ENCODE results near the gene CD1D. TPM values are rescaled to one million over a fixed set of nuclear protein-coding genes. Genes with fewer than 3 reads are reported as not detected.

Gene CD1D
- total RNA-seq = 0.49 TPM

DNA sequence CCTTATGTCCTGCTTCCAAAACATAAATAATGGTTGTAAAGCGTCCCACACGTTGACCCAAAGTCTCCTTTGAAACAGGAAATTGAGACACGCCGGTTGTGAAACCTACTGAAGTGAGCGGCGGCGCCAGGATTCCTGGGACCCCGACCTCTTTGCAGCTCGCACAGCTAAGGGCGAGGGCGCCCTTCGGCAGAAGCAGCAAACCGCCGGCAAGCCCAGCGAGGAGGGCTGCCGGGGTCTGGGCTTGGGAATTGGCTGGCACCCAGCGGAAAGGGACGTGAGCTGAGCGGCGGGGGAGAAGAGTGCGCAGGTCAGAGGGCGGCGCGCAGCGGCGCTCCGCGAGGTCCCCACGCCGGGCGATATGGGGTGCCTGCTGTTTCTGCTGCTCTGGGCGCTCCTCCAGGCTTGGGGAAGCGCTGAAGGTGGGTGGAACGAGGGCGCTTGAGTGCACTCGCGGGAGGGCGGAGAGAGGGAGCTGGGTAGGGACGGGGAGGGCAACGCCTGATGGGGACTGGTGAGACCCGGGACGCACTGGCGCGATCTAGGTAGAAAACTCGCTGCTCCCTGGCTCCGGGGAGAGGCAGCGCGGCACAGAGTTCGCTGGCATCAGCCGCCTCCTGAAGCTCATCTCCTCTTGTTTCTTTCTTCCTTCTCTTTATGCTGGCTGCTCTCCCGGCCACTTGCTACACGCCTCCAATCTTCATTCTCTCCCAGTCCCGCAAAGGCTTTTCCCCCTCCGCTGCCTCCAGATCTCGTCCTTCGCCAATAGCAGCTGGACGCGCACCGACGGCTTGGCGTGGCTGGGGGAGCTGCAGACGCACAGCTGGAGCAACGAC is at the start of gene CD1D:
CD1D (plus strand) TSS at position 155 of the 836 bp plus-strand sequence; CDS start at position 362, 207 bp downstream.
- Histone ChIP-seq H3K27ac (no peak within 1 kb of the TSS), H3K27me3 (no peaks in the 10 kb centered on the region), H3K4me3 (peak within 1 kb of the TSS; percentile 48 to 58), H3K36me3 (no peaks in the 10 kb centered on the region), H3K4me1 (peaks cover 14% of the 10 kb centered on the region), H3K9me3 (no peaks in the 10 kb centered on the region)
- intact Hi-C loops (cut with DNase I) = no loop called here
- TF ChIP-seq CTCF (IDR thresholded peaks at IDR 0.05) = no peak
- TF ChIP-seq POLR2AphosphoS5 (IDR thresholded peaks at IDR 0.05; ENCODE audit: insufficient read depth in 1 of 2, low read depth in 1 of 2) = peak in 1 of 2 donors; percentile 18
- DNase-seq (ENCODE audit: extremely low spot score in 2 of 2) = no peak

GRCh38 chr1:158131217-158131616 is 49.5 kb upstream of the CD1D start:
- H3K36me3 ChIP-seq = no peaks in the 10 kb centered on the region
- TF ChIP-seq POLR2AphosphoS5 (IDR thresholded peaks at IDR 0.05; ENCODE audit: insufficient read depth in 1 of 2, low read depth in 1 of 2) (no peak), CTCF (IDR thresholded peaks at IDR 0.05) (no peak), POLR2A (IDR thresholded peaks at IDR 0.05) (no peak)
- no peaks in the 10 kb centered on the region for H3K9me3 ChIP-seq
- no peak overlapping the region for H3K27ac ChIP-seq
- intact Hi-C loops (cut with DNase I) = no loop called here
- H3K4me3 ChIP-seq = no peak overlapping the region
- H3K4me1 ChIP-seq = no peaks in the 10 kb centered on the region
- DNase-seq (ENCODE audit: extremely low spot score in 2 of 2) = no peak
- H3K27me3 ChIP-seq = no peaks in the 10 kb centered on the region

GRCh38 chr1:158140764-158141192 is 39.9 kb upstream of the CD1D start:
- H3K4me3 ChIP-seq = no peak overlapping the region
- intact Hi-C loops (cut with DNase I) = no loop called here

GRCh38 chr1:158145173-158145719 is 35.4 kb upstream of the CD1D start:
- TF ChIP-seq POLR2AphosphoS5 (IDR thresholded peaks at IDR 0.05; ENCODE audit: insufficient read depth in 1 of 2, low read depth in 1 of 2) = no peak
- TF ChIP-seq CTCF (IDR thresholded peaks at IDR 0.05) = no peak
- no peak for TF ChIP-seq POLR2A (IDR thresholded peaks at IDR 0.05)
- Histone ChIP-seq H3K4me1 (peaks cover 25% of the 10 kb centered on the region), H3K4me3 (no peak overlapping the region), H3K9me3 (no peaks in the 10 kb centered on the region), H3K27me3 (no peaks in the 10 kb centered on the region), H3K36me3 (no peaks in the 10 kb centered on the region), H3K27ac (peak overlapping the region; percentile 36)
- no peak for DNase-seq (ENCODE audit: extremely low spot score in 2 of 2)
- intact Hi-C loops (cut with DNase I) = no loop called here

More at GRCh38 chr1:158140764-158141192, 39.9 kb upstream of the CD1D start:
- H3K9me3 ChIP-seq = no peaks in the 10 kb centered on the region
- no peaks in the 10 kb centered on the region for H3K27me3 ChIP-seq
- no peak for TF ChIP-seq POLR2A (IDR thresholded peaks at IDR 0.05)
- TF ChIP-seq POLR2AphosphoS5 (IDR thresholded peaks at IDR 0.05; ENCODE audit: insufficient read depth in 1 of 2, low read depth in 1 of 2) = no peak
- TF ChIP-seq CTCF (IDR thresholded peaks at IDR 0.05) = no peak
- no peak overlapping the region for H3K27ac ChIP-seq
- peaks cover 10% of the 10 kb centered on the region for H3K4me1 ChIP-seq
- no peak for DNase-seq (ENCODE audit: extremely low spot score in 2 of 2)
- H3K36me3 ChIP-seq = no peaks in the 10 kb centered on the region

DNA sequence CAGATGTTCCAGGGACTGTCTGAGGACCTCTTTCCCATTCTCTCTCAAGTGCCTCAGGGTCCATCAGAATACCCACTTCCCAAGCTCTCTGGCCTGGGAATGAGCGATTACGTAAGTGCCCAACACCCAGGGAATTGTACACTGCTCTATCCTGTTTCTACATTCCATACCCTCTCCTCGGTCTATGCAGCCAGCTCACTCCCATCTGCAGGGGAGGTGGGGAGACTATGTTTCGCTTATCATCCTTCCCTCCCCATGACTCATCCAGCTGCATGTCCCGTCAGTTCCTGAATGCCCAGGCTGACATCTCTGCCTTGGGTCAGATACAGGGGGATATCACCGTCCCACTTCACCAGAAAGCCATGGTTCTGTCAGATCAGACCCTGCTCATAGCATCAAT is 34.5 kb upstream of the CD1D start:
- DNase-seq (ENCODE audit: extremely low spot score in 2 of 2) = no peak
- H3K9me3 ChIP-seq = no peaks in the 10 kb centered on the region
- no peaks in the 10 kb centered on the region for H3K36me3 ChIP-seq
- no peak for TF ChIP-seq POLR2AphosphoS5 (IDR thresholded peaks at IDR 0.05; ENCODE audit: insufficient read depth in 1 of 2, low read depth in 1 of 2)
- TF ChIP-seq POLR2A (IDR thresholded peaks at IDR 0.05) = no peak
- no peak for TF ChIP-seq CTCF (IDR thresholded peaks at IDR 0.05)
- H3K4me1 ChIP-seq = peaks cover 26% of the 10 kb centered on the region
- intact Hi-C loops (cut with DNase I) = no loop called here
- H3K27ac ChIP-seq = peak overlapping the region; percentile 36
- no peak overlapping the region for H3K4me3 ChIP-seq
- H3K27me3 ChIP-seq = no peaks in the 10 kb centered on the region
